Loucy (cell line): ENCODE data around the gene FMNL2.

Source experiments
- EZH2phosphoT487 ChIP-seq: fragments of 200-600 bp; IDR thresholded peaks from 2 replicates; pipeline ENCODE4 v1.6.1; 2018; ENCODE audit warnings: antibody characterized with exemption, mild to moderate bottlenecking, moderate library complexity, borderline replicate concordance
- TF ChIP-seq, protein P1 (sequence below): fragments of 200-600 bp; sonication (generic); conservative IDR thresholded peaks from 2 replicates; pipeline ENCODE4 v1.5.1; 2014; ENCODE audit warnings: mild to moderate bottlenecking, antibody characterized with exemption, low read length

GRCh38 chr2:152594022-152594766 is 259.2 kb downstream of the FMNL2 start:
- TF ChIP-seq, protein P1, sequence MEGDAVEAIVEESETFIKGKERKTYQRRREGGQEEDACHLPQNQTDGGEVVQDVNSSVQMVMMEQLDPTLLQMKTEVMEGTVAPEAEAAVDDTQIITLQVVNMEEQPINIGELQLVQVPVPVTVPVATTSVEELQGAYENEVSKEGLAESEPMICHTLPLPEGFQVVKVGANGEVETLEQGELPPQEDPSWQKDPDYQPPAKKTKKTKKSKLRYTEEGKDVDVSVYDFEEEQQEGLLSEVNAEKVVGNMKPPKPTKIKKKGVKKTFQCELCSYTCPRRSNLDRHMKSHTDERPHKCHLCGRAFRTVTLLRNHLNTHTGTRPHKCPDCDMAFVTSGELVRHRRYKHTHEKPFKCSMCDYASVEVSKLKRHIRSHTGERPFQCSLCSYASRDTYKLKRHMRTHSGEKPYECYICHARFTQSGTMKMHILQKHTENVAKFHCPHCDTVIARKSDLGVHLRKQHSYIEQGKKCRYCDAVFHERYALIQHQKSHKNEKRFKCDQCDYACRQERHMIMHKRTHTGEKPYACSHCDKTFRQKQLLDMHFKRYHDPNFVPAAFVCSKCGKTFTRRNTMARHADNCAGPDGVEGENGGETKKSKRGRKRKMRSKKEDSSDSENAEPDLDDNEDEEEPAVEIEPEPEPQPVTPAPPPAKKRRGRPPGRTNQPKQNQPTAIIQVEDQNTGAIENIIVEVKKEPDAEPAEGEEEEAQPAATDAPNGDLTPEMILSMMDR, result no peak
- no peak for TF ChIP-seq EZH2phosphoT487
